AG04449 (cell line): ENCODE data around the gene ATP1B3.
"Not testable (repeated sequence)": the region's sequence is repeated elsewhere in the genome, so short reads cannot be mapped to it uniquely, and the experiment has no call there.

Source experiments
- CTCF ChIA-PET: fragments of 350-600 bp; formaldehyde crosslinking; extraction: SDS; loops from one replicate; lab custom pipeline; 2021; ENCODE audit warnings: antibody characterized with exemption; lab: Yijun Ruan, JAX
- POLR2A ChIA-PET: fragments of 400-600, 350-600 bp; formaldehyde crosslinking; extraction: SDS; loops from one replicate; lab custom pipeline; 2020; ENCODE audit warnings: antibody characterized with exemption, inconsistent platforms; lab: Yijun Ruan, JAX
- DNase-seq: peaks from one replicate; pipeline ENCODE4 v3.0.0-alpha.2; 2010; ENCODE audit warnings: low read depth, low spot score
- H3K4me3 ChIP-seq: 2 replicates; pipeline ENCODE4 v1.5.1; 2011; ENCODE audit warnings: low read depth, mild to moderate bottlenecking, control low read depth, low read length
- TF ChIP-seq, protein P1 (sequence below): IDR thresholded peaks from one replicate; pipeline ENCODE4 v1.5.1; 2011; ENCODE audit warnings: mild to moderate bottlenecking, moderate library complexity, low read length, control low read depth, inconsistent platforms; ENCODE audit not compliant: insufficient read depth; ENCODE audit errors: missing control alignments

The ATP1B3 gene

DNA sequence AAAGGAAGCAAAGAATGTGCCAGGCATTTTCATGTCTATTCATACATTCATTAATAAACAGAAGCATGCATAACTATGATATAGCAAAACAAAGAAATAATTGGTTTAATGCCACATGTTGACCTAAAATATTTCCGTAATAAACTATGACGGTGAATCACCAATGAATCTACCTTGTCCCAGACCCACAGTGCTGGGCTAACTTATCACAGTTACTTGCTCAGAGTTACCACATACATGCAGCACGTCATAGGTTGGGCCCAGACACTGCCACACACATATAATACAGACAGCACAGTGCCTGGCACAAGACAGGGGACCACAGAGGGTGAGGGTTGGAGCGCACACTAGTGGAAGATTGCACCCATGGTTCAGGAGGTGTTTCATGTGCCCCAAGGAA lies 86.9 kb downstream of the ATP1B3 start:
- POLR2A ChIA-PET, result no interaction called here
- TF ChIP-seq, protein P1, sequence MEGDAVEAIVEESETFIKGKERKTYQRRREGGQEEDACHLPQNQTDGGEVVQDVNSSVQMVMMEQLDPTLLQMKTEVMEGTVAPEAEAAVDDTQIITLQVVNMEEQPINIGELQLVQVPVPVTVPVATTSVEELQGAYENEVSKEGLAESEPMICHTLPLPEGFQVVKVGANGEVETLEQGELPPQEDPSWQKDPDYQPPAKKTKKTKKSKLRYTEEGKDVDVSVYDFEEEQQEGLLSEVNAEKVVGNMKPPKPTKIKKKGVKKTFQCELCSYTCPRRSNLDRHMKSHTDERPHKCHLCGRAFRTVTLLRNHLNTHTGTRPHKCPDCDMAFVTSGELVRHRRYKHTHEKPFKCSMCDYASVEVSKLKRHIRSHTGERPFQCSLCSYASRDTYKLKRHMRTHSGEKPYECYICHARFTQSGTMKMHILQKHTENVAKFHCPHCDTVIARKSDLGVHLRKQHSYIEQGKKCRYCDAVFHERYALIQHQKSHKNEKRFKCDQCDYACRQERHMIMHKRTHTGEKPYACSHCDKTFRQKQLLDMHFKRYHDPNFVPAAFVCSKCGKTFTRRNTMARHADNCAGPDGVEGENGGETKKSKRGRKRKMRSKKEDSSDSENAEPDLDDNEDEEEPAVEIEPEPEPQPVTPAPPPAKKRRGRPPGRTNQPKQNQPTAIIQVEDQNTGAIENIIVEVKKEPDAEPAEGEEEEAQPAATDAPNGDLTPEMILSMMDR, result no peak

DNA sequence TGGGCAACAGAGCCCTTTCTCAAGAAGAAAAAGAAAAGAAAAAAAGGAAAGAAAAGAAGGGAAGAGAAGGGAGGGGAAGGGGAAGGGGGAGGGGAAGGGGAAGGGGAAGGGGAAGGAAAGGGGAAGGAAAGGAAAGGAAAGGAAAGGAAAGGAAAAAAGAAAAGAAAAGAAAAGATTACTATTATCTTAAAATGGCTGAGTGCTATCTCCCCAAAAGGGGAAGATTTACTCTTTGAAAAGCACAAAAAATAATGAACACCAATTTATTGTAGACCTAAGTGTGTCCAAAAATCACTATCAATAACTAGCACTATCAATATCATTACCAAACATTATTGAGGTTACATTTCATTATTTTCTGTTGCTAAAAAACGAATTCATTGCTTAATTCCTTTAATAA lies 89.0 kb downstream of the ATP1B3 start:
- no peak overlapping the region for H3K4me3 ChIP-seq
- ChIA-PET CTCF (no interaction called here), POLR2A (no interaction called here)
- DNase-seq, result no peak
- TF ChIP-seq, protein P1, result no peak

More for the DNA sequence above, 86.9 kb downstream of the ATP1B3 start:
- no peak overlapping the region for H3K4me3 ChIP-seq
- CTCF ChIA-PET, result interaction anchor here (0.6 to 2.2 kb wide), 8 partner anchors 9 to 316 kb away, joined by 3 to 15 read pairs (median 4); no protein-coding TSS in a partner anchor
- no peak for DNase-seq

DNA sequence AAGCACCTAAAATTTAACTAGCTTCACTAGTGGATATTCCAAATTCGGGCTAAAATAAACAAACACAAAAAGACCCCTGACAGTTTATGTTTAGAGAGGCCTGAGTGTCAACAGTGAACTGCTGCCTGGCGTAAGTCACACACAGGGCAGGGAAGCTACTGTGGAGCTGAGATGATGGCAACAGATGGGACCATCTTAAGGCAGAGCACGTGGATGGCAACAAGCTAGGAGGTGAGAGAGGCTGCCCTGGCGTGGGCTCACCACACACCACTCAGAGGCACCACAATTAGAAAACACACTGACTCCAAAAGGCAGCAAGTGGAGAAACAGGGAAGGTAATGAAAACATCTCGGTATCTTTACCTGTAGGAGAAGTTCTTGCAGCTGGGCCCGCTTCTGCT lies 93.3 kb downstream of the ATP1B3 start:
- ChIA-PET POLR2A (no interaction called here), CTCF (interaction anchor here (0.7 to 3.5 kb wide), 3 partner anchors 9 to 156 kb away, joined by 3 to 12 read pairs (median 3); no protein-coding TSS in a partner anchor)
- TF ChIP-seq, protein P1, result no peak
- DNase-seq, result no peak
- no peak overlapping the region for H3K4me3 ChIP-seq

DNA sequence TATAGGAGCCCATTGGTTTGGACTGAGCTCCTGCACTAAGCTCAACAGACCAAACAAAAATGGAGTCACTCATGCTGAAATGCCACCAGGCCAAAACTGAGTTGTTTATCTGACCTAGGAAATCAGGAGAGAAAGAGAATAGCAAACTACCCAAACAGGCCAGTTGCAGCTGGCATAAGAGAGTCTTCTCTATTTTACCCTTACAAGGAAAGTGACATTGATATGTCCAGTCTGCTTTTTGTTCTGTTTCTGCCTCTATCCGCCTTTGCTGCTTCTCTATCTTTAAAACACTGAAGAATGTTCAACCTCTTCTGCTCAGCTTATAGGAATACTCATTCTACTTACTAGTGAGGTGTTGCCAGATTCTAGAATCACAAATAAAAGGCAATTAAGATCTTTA lies 95.1 kb downstream of the ATP1B3 start:
- no peak overlapping the region for H3K4me3 ChIP-seq
- ChIA-PET POLR2A (no interaction called here), CTCF (interaction anchor here (3.4 to 3.5 kb wide), 2 partner anchors 8 to 10 kb away, joined by 12 to 15 read pairs; no protein-coding TSS in a partner anchor)
- TF ChIP-seq, protein P1, result no peak
- no peak for DNase-seq

DNA sequence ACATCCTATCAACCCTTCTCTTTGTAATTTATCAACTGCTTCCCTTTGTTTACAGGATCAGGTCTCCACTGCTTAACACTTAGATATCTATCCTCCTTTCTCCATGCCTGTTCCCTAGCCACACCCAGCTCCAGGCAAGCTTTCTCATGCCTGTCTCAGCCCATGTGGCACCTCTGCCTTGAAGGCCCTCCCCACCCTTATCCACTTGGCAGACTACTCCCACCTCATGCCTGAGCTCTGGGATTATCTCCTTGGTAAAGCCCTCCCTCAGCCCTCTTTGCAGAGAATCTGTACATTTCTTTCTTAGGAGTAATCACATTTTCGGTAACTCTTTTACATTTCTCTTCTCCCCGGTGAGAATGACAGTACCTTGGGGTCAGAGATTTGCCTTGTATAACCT lies 96.0 kb downstream of the ATP1B3 start:
- TF ChIP-seq, protein P1, result no peak
- CTCF ChIA-PET, result interaction anchor here (3.4 to 3.5 kb wide), 2 partner anchors 9 to 11 kb away, joined by 12 to 15 read pairs; no protein-coding TSS in a partner anchor
- POLR2A ChIA-PET, result no interaction called here
- H3K4me3 ChIP-seq, result no peak overlapping the region
- DNase-seq, result no peak

DNA sequence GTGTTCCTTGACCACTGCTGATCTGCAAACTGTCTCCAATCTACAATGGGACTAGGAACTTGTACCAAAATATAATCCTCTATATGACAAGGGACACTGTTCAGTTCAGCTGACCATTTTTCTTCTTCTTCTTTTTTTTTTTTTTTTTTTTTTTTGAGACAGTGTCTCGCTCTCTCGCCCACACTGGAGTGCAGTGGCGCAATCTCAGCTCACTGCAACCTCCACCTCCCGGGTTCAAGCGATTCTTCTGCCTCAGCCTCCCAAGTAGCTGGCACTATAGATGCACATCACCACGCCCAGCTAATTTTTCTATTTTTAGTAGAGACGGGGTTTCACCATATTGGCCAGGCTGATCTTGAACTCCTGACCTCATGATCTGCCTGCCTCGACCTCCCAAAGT lies 98.3 kb downstream of the ATP1B3 start:
- DNase-seq, CTCF ChIA-PET, POLR2A ChIA-PET, H3K4me3 ChIP-seq: not testable (repeated sequence)
